ENCODE measurements around the gene TENM4.

DNA sequence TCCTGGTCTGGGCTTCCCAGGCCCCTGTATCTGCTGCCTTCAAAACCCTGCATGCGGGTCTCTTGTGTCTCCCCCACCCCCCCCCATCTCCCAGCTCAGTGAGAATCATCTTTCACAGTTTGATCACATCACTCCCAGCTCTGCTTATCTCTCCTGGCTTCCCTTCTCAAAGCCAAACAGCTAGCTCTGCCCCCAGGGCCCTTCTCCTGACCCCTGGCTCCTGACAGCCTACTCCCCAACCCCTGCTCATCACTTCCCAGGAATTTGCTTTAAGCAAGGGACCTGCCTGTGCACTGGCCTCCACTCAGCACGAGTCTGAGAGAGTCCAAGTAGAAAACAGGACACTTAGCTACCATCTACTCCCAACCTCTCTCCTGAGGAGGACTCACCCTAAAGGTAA lies 342.7 kb downstream of the TENM4 start:
- TF ChIP-seq, protein P1, sequence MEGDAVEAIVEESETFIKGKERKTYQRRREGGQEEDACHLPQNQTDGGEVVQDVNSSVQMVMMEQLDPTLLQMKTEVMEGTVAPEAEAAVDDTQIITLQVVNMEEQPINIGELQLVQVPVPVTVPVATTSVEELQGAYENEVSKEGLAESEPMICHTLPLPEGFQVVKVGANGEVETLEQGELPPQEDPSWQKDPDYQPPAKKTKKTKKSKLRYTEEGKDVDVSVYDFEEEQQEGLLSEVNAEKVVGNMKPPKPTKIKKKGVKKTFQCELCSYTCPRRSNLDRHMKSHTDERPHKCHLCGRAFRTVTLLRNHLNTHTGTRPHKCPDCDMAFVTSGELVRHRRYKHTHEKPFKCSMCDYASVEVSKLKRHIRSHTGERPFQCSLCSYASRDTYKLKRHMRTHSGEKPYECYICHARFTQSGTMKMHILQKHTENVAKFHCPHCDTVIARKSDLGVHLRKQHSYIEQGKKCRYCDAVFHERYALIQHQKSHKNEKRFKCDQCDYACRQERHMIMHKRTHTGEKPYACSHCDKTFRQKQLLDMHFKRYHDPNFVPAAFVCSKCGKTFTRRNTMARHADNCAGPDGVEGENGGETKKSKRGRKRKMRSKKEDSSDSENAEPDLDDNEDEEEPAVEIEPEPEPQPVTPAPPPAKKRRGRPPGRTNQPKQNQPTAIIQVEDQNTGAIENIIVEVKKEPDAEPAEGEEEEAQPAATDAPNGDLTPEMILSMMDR (IDR thresholded peaks at IDR 0.05): no peak
- no peak for TF ChIP-seq POLR2A (IDR thresholded peaks at IDR 0.05)
